Aorta (tissue), 5 donors: ENCODE data around the gene ARHGAP11A. TPM values are rescaled to one million over a fixed set of nuclear protein-coding genes. Genes with fewer than 3 reads are reported as not detected.
A peak's percentile ranks its signal among the peaks of the same experiment; 100 is the strongest.
"Not testable (repeated sequence)": the region's sequence is repeated elsewhere in the genome, so short reads cannot be mapped to it uniquely, and the experiment has no call there.

Experiments
- ATAC-seq: fragments of 200-7000 bp; cut with Tn5 transposase; one replicate; pipeline ENCODE4 v1.9.1; 2022; ENCODE audit warnings: moderate library complexity; ENCODE audit not compliant: low FRiP score
- DNase-seq, 2 donors: peaks; one replicate each; pipeline ENCODE4 v3.0.0-alpha.2; 2020
- H3K27ac ChIP-seq, 2 donors: one replicate each; pipeline ENCODE4 v1.5.1; 2013; ENCODE audit warnings: low read length in 2 of 2, mild to moderate bottlenecking in 2 of 2, moderate library complexity in 2 of 2, control low read depth in 1 of 2, inconsistent platforms in 1 of 2, low read depth in 1 of 2
- H3K27me3 ChIP-seq, 2 donors: one replicate each; pipeline ENCODE4 v1.6.1; 2013; ENCODE audit warnings: control low read depth in 1 of 2, low read length in 1 of 2, mild to moderate bottlenecking in 1 of 2, moderate library complexity in 1 of 2; ENCODE audit not compliant: insufficient read depth in 2 of 2, control insufficient read depth in 1 of 2
- H3K36me3 ChIP-seq, 2 donors: one replicate each; pipeline ENCODE4 v1.6.1; 2013; ENCODE audit warnings: control low read depth in 1 of 2, low read length in 1 of 2, mild to moderate bottlenecking in 1 of 2; ENCODE audit not compliant: insufficient read depth in 2 of 2, control insufficient read depth in 1 of 2
- H3K4me1 ChIP-seq, 2 donors: one replicate each; pipeline ENCODE4 v1.6.1; 2013; ENCODE audit warnings: low read length in 2 of 2, control low read depth in 1 of 2, mild to moderate bottlenecking in 1 of 2, moderate library complexity in 1 of 2; ENCODE audit not compliant: insufficient read depth in 2 of 2, control insufficient read depth in 1 of 2
- H3K4me3 ChIP-seq, 2 donors: one replicate each; pipeline ENCODE4 v1.5.1; 2013; ENCODE audit warnings: low read length in 2 of 2, control low read depth in 1 of 2, mild to moderate bottlenecking in 1 of 2
- H3K9me3 ChIP-seq: one replicate; pipeline ENCODE4 v1.6.1; 2013; ENCODE audit warnings: mild to moderate bottlenecking, low read length; ENCODE audit not compliant: control insufficient read depth
- WGBS, 2 donors: extraction: QIAGEN DNeasy Blood & Tissue Kit; methylation state at CpG; one replicate each; pipeline ENCODE4 v1.1.7; 2013; 5-methylcytosine and 5-hydroxymethylcytosine counted together
- intact Hi-C, 2 donors: fragments of 100-400 bp; cut with DNase I; formaldehyde crosslinking; loops; one replicate each; pipeline versions ENCODE4 v1.14.2 to v1.15.0; 2022
- polyA plus RNA-seq, 2 donors: library from polyadenylated mRNA; stranded (reverse); fragments of 200-250 nt; gene quantifications; one replicate each; pipeline ENCODE4 v1.2.3, GENCODE V29; 2013
- total RNA-seq, 2 donors: library from RNA; stranded (reverse); fragmentation: NEBNext Ultra II Directional; extraction: Animal tissue kit (Norgen Biotek cat#: 25700); gene quantifications; one replicate each; pipeline ENCODE4 v1.2.1, GENCODE V29; 2021
- donor health status: healthy with polysubstance abuse.
- donor health status: Bipolar disorder and iron deficiency.
- donor health status: DM: no; HTN: no; CAD: no.
- donor health status: DM: no; HTN: no; CAD: no.
- donor health status: DM: yes; HTN: yes; CAD: no.

ARHGAP11A gene
- total and polyA plus RNA-seq, 4 donors, result 1.1 to 5.0 (median 3.6) TPM

DNA sequence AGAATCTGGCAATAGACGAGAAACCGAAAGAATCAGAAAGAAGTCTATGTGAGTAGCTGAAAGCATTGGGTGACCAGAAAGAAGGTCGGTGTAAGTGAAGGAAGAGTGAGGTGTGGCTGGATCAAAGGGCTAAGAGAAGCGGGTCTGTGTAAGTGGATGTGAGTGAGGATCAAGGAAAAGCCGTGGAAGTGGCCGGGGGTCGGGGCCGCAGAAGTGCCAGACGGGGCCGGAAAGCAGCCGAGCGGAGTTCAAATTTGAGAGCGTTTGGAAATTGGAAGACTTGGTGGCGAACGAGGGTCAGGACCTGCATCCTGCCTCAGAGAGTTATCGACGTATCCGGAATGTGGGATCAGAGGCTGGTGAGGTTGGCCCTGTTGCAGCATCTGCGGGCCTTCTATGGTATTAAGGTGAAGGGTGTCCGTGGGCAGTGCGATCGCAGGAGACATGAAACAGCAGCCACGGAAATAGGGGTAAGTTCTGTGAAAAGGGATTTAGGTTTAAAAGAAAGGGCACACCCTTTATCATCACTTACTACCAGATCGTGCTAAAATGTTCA, 645 bp downstream of the ARHGAP11A start:
- ATAC-seq, H3K27ac ChIP-seq: not testable (repeated sequence)
- WGBS, 2 donors, result 0 to 1% methylated on average over 16 to 19 of the region's 24 CpGs

DNA sequence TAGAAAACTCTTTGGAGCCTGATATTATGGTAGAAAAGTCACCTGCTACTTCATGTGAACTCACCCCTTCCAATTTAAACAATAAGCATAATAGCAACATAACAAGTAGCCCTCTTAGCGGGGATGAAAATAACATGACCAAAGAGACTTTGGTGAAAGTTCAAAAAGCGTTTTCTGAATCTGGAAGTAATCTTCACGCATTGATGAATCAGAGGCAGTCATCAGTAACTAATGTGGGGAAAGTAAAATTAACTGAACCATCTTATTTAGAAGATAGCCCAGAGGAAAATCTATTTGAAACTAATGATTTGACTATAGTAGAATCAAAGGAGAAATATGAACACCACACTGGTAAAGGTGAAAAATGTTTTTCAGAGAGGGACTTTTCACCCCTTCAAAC, 21.1 kb downstream of the ARHGAP11A start:
- Histone ChIP-seq H3K36me3 (no peaks in the 10 kb centered on the region), H3K27me3 (no peaks in the 10 kb centered on the region), H3K27ac (no peak overlapping the region), H3K9me3 (no peaks in the 10 kb centered on the region), H3K4me1 (no peaks in the 10 kb centered on the region), H3K4me3 (no peak overlapping the region)
- ATAC-seq, result no peak
- 93 to 97% methylated on average over 3 of the region's 3 CpGs for WGBS, 2 donors
- no peak for DNase-seq
- intact Hi-C loops, result no loop called here

More for the DNA sequence above, 645 bp downstream of the ARHGAP11A start:
- H3K27me3 ChIP-seq, intact Hi-C loops, H3K9me3 ChIP-seq, H3K4me1 ChIP-seq, H3K4me3 ChIP-seq, DNase-seq, H3K36me3 ChIP-seq: not testable (repeated sequence)

DNA sequence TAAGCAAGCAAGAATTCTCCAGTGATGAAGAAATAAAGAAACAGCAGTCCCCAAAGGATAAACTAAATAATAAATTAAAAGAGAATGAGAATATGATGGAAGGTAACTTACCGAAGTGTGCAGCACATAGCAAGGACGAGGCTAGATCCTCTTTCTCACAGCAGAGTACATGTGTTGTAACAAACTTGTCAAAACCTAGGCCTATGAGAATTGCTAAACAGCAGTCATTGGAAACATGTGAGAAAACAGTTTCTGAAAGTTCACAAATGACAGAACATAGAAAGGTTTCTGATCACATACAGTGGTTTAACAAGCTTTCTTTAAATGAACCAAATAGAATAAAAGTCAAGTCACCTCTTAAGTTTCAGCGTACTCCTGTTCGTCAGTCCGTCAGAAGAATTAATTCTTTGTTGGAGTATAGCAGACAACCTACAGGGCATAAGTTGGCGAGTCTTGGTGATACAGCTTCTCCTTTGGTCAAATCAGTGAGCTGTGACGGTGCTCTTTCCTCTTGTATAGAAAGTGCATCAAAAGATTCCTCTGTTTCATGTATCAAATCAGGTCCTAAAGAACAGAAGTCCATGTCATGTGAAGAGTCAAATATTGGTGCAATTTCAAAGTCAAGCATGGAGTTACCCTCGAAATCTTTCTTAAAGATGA, 21.7 kb downstream of the ARHGAP11A start:
- ATAC-seq, result no peak
- H3K36me3 ChIP-seq, result no peaks in the 10 kb centered on the region
- DNase-seq, result no peak
- no peak overlapping the region for H3K4me3 ChIP-seq
- H3K4me1 ChIP-seq, result no peaks in the 10 kb centered on the region
- intact Hi-C loops, result no loop called here
- no peaks in the 10 kb centered on the region for H3K9me3 ChIP-seq
- 96% methylated on average over 8 of the region's 8 CpGs for WGBS, 2 donors
- H3K27me3 ChIP-seq, result no peaks in the 10 kb centered on the region
- no peak overlapping the region for H3K27ac ChIP-seq

DNA sequence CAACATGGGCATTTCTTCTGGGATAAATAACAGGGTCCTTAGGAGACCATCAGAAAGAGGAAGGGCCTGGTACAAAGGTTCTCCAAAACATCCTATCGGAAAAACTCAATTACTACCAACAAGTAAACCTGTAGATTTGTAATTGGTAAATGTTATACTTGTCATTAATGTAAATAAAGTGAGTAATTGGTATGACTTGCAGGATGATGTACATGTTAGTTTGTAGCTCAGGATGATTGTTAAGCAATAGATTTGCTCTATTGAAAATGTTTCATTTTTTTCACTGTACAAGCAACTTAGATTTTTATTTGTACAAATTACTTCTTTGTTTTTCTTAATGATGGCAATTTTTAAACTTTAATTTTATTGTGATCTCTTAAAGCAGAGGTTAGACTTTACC, 22.4 kb downstream of the ARHGAP11A start:
- DNase-seq, result no peak
- 97 to 98% methylated on average over 1 of the region's 1 CpG for WGBS, 2 donors

DNA sequence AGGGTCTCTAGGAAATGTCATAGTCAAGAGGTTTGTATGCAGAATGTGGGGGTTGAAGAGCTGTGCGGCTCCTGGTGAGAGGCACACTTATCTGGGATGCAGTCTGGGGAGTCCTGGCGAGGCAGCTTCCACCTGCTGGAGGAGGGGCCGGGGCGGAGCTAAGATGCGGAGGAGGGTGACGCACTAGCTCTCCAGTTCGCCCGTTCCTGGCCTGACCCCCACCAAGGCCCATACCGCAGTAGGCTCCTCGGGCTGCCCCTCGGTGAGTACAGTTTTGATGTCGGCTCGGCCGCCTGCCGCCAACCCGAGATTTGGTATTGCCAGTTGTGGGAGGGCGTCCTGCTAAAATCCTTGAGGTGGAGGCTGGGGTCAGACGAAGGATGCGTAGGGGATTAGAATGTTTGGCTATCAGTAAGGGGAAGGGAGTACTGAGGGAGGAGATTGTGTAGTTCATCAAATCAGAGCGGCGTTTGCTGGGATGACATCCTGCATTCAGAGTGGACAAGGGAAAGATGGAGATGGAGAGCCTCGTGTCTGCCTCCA, 26.3 kb downstream of the ARHGAP11A start, which contains the start of gene SCG5:
TSS of gene SCG5 (plus strand) at position 194 of the 543 bp plus-strand sequence. CDS start 1,883 bp downstream, outside the sequence.
- DNase-seq (no peak), ATAC-seq (peak; percentile 54)
- no peaks in the 10 kb centered on the region for H3K4me1 ChIP-seq
- H3K27me3 ChIP-seq, result no peaks in the 10 kb centered on the region
- no peaks in the 10 kb centered on the region for H3K36me3 ChIP-seq
- intact Hi-C loops, result no loop called here
- H3K27ac ChIP-seq, result no peak within 1 kb of the TSS
- WGBS, 2 donors, result 6 to 10% methylated on average over 22 of the region's 22 CpGs
- H3K4me3 ChIP-seq, result no peak within 1 kb of the TSS
- H3K9me3 ChIP-seq, result no peaks in the 10 kb centered on the region

More for the DNA sequence above, 22.4 kb downstream of the ARHGAP11A start:
- intact Hi-C loops, result no loop called here
- no peak overlapping the region for H3K4me3 ChIP-seq
- no peaks in the 10 kb centered on the region for H3K9me3 ChIP-seq
- no peak for ATAC-seq
- no peak overlapping the region for H3K27ac ChIP-seq
- no peaks in the 10 kb centered on the region for H3K4me1 ChIP-seq
- no peaks in the 10 kb centered on the region for H3K27me3 ChIP-seq
- H3K36me3 ChIP-seq, result no peaks in the 10 kb centered on the region

DNA sequence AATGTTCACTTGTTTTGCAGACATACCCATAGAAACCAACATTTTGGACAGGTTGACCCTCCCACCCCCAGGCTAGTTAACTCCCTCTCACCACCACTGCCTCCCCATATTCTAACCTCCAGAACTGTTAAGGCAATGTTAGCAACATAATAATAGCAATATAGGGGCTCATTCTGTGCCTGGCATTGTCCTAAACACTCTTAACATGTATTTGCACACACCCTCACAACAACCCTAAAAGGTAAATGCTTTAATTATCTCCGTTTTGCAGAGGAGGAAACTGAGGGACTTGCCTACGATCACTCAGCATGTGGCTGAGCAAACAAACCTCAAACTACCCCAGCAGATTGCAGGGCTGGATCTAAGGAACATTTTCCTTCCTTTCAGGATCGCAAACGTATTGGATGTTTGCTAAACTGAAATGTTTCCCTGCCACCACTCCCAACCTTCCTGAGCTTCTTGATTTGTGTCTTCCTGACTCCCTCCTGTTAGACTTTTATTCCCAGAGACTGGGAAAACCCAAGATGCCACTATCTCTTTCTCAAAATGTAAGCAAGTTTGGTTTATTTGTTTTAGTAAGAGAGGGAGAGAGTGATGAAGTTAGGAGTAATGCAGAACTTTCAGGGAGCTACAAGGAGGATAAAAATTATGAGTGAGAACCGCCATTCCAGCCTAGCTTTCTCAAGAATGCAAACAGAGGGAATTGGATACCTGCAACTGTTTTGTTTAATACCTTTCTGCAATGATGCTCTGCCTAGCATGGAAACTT, 27.5 kb downstream of the ARHGAP11A start:
- ATAC-seq (no peak), DNase-seq (no peak)
- Histone ChIP-seq H3K4me3 (no peak overlapping the region), H3K27ac (no peak overlapping the region), H3K36me3 (no peaks in the 10 kb centered on the region), H3K4me1 (no peaks in the 10 kb centered on the region), H3K27me3 (no peaks in the 10 kb centered on the region), H3K9me3 (no peaks in the 10 kb centered on the region)
- WGBS, 2 donors, result 86 to 88% methylated on average over 5 of the region's 5 CpGs
- intact Hi-C loops, result no loop called here

DNA sequence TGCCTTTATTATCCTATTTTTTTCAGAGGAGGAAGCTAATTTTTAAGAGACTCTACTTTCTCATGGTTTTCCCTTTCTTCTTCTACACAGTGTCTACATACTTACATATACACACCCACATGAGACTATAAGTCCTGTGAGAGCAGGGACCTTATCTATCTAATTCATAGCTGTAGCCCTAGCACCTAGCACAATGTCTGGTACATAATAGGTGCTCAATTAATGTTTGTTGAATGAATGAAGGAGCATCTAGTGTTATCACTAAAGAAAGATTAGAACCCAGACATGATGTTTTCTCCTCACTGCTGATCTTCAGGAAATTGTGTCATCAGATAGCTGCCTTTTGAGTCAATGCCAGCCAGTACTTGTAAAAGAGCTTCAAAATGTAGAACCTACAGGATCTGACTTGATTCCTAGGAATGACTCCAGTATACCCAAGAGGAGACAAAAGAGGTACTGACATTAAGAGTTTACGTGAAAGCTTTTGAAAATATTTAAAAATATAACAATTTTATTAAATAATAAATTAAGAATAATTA, 28.7 kb downstream of the ARHGAP11A start:
- Histone ChIP-seq H3K36me3 (no peaks in the 10 kb centered on the region), H3K27ac (no peak overlapping the region), H3K27me3 (no peaks in the 10 kb centered on the region), H3K9me3 (no peaks in the 10 kb centered on the region), H3K4me3 (no peak overlapping the region), H3K4me1 (no peaks in the 10 kb centered on the region)
- no peak for ATAC-seq
- 97 to 100% methylated on average over 1 of the region's 1 CpG for WGBS, 2 donors
- DNase-seq, result no peak
- intact Hi-C loops, result no loop called here

DNA sequence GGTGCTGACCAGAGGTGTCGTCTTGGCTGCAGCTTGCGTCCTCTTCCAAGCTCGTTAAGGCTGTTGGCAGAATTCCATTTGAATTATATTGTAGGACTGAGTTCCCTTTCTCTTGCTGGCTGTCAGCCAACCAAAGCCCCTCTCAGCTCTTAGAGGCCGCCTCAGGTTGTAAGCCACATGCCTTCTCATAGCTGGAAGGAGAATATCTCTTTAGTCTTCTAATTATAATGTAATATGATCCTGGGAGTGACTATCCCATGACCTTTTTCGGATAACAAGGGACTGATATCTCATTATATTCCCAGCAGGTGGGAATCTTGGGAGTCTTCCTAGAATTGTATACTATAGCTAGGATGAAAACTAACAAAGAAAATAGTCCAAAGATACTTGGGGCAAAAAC, 31.0 kb downstream of the ARHGAP11A start:
- H3K36me3 ChIP-seq, result no peaks in the 10 kb centered on the region
- no peak overlapping the region for H3K27ac ChIP-seq
- H3K9me3 ChIP-seq, result no peaks in the 10 kb centered on the region
- H3K27me3 ChIP-seq, result no peaks in the 10 kb centered on the region
- ATAC-seq, result no peak
- H3K4me1 ChIP-seq, result no peaks in the 10 kb centered on the region
- H3K4me3 ChIP-seq, result no peak overlapping the region
- WGBS, 2 donors, result 63 to 66% methylated on average over 5 of the region's 5 CpGs
- intact Hi-C loops, result no loop called here
- DNase-seq, result no peak
